Naive thymus-derived CD8-positive, alpha-beta T cell (primary cell): ENCODE measurements around the gene RIMKLB. TPM values are rescaled to one million over a fixed set of nuclear protein-coding genes. Genes with fewer than 3 reads are reported as not detected.

ENCODE experiments used
- ATAC-seq, 2 donors: fragments of 150-1000 bp; cut with Tn5 transposase in 1 of 2; sonication (Bioruptor Pico), chemical (Tn5 transposase) in 1 of 2; 1 replicate in 1 of 2; 2 replicates in 1 of 2; pipeline ENCODE4 v1.10.0; 2021; ENCODE audit warnings: mild to moderate bottlenecking in 2 of 2, moderate library complexity in 2 of 2
- POLR2A ChIA-PET: fragments of 350-600 bp; sonication (Branson Sonifier 250); formaldehyde crosslinking; loops from one replicate; lab custom pipeline; 2021; ENCODE audit warnings: antibody characterized with exemption; lab: Charles Lee
- DNase-seq, 10 donors: peaks; one replicate each; pipeline versions ENCODE4 v3.0.0 to v3.0.0-alpha.2; 2020 to 2022
- H3K27ac Mint-ChIP-seq, 10 donors: one replicate each; pipeline ENCODE4 v1.8.0; 2020 to 2022; ENCODE audit warnings: mild to moderate bottlenecking in 10 of 10, mixed read lengths in 10 of 10, moderate library complexity in 4 of 10, inconsistent platforms in 1 of 10
- H3K27me3 Mint-ChIP-seq, 5 donors: one replicate each; pipeline ENCODE4 v1.8.0; 2021 to 2022; ENCODE audit warnings: mixed read lengths in 5 of 5
- H3K36me3 Mint-ChIP-seq, 3 donors: one replicate each; pipeline ENCODE4 v1.8.0; 2020 to 2022; ENCODE audit warnings: mixed read lengths in 3 of 3, mild to moderate bottlenecking in 2 of 3, inconsistent platforms in 1 of 3
- H3K4me1 Mint-ChIP-seq, 4 donors: one replicate each; pipeline ENCODE4 v1.8.0; 2021 to 2022; ENCODE audit warnings: mixed read lengths in 4 of 4
- H3K4me3 Mint-ChIP-seq, 10 donors: one replicate each; pipeline ENCODE4 v1.8.0; 2020 to 2022; ENCODE audit warnings: mild to moderate bottlenecking in 10 of 10, mixed read lengths in 10 of 10, moderate library complexity in 6 of 10, inconsistent platforms in 1 of 10
- H3K9me3 Mint-ChIP-seq, 9 donors: one replicate each; pipeline ENCODE4 v1.8.0; 2020 to 2022; ENCODE audit warnings: mixed read lengths in 9 of 9, mild to moderate bottlenecking in 3 of 9, inconsistent platforms in 1 of 9, moderate library complexity in 1 of 9
- polyA plus RNA-seq, 3 donors: library from polyadenylated mRNA; unstranded; fragments of 300-500 nt; fragmentation: Illumina TruSeq; gene quantifications; one replicate each; pipeline ENCODE4 v1.2.3, GENCODE V29; 2021
- total RNA-seq, 8 experiments: library from RNA in 2 of 8; stranded (reverse) in 2 of 8; gene quantifications; one replicate each; pipeline ENCODE4 v1.2.3 and lab custom pipeline; 2021 to 2026

The RIMKLB gene
- total and polyA plus RNA-seq, 5 experiments from 2014 or later = 1.9 to 33.1 (median 4.5) TPM

DNA sequence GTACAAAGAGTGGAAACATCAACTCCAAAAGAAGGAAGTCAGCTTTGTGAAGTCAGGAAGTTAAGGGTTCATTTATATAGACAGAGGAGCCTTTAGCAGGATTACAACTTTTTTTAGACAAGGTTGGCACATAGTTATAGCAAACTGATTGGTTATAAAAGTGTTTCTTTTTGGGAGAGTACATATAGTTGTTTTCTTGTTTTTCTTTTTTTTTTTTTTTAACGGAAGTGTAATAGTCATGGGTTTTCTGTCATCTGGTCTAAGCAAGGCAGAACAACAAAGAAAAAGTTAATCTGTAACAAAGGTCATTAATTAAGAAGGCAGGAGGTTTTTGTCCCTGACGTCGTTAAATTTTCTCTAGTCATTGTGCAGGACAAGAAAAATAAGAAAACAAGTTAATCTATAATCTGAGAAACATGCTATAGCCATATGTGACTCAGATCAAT is 22.2 kb upstream of the RIMKLB start:
- no peak overlapping the region for H3K4me3 Mint-ChIP-seq
- DNase-seq (no peak), ATAC-seq (no peak)
- H3K9me3 Mint-ChIP-seq = no peaks in the 10 kb centered on the region
- H3K27ac Mint-ChIP-seq = peak overlapping the region in 7 of 10 donors; percentile 1 to 79 (median 36)
- no peaks in the 10 kb centered on the region for H3K36me3 Mint-ChIP-seq
- POLR2A ChIA-PET = interaction anchor here (0.7 to 0.9 kb wide), 2 partner anchors 43 to 374 kb away, joined by 3 to 4 read pairs; no protein-coding TSS in a partner anchor
- peaks cover 0 to 1% (median 0%) of the 10 kb centered on the region in 5 donors for H3K27me3 Mint-ChIP-seq
- peaks cover 3 to 12% (median 8%) of the 10 kb centered on the region in 4 donors for H3K4me1 Mint-ChIP-seq

DNA sequence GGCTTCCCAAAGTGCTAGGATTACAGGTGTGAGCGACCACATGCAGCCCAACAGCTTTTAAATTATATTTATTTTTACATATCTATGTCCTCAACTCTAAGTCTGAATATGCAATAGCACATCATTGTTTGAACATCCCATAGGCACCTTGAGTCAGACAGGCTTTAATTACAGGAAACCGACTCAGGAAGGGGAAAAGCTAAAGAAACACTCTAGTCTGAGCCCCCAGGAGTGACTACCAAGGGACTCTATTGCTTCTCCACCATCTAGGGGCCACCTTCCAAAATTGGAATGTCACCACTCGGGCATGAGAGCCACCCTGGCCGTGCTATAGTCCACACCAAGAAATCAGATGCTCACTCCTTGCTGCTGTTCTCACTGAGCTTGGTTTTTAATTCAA is 21.1 kb upstream of the RIMKLB start:
- Mint-ChIP-seq H3K4me1 (peaks cover 4 to 12% (median 8%) of the 10 kb centered on the region in 4 donors), H3K27me3 (peaks cover 0 to 1% (median 0%) of the 10 kb centered on the region in 5 donors), H3K36me3 (no peaks in the 10 kb centered on the region), H3K9me3 (no peaks in the 10 kb centered on the region), H3K4me3 (no peak overlapping the region), H3K27ac (no peak overlapping the region)
- no peak for ATAC-seq
- POLR2A ChIA-PET = no interaction called here
- no peak for DNase-seq

- no peaks in the 10 kb centered on the region for H3K36me3 Mint-ChIP-seq
- H3K4me3 Mint-ChIP-seq = no peak overlapping the region
- H3K4me1 Mint-ChIP-seq = peaks cover 9 to 14% (median 11%) of the 10 kb centered on the region in 4 donors
- DNase-seq (no peak), ATAC-seq (no peak)
- peak overlapping the region in 1 of 10 donors; percentile 5 for H3K27ac Mint-ChIP-seq
- POLR2A ChIA-PET = no interaction called here
- H3K27me3 Mint-ChIP-seq = no peaks in the 10 kb centered on the region
- H3K9me3 Mint-ChIP-seq = no peaks in the 10 kb centered on the region
These were observed 20.4 kb upstream of the RIMKLB start for GRCh38 chr12:8677362-8677761.

- Mint-ChIP-seq H3K27ac (no peak overlapping the region), H3K27me3 (no peaks in the 10 kb centered on the region), H3K4me1 (peaks cover 9 to 14% (median 11%) of the 10 kb centered on the region in 4 donors), H3K36me3 (no peaks in the 10 kb centered on the region), H3K9me3 (no peaks in the 10 kb centered on the region), H3K4me3 (no peak overlapping the region)
- ATAC-seq = no peak
- POLR2A ChIA-PET = no interaction called here
- no peak for DNase-seq
These were observed 19.1 kb upstream of the RIMKLB start for GRCh38 chr12:8678661-8679111.

DNA sequence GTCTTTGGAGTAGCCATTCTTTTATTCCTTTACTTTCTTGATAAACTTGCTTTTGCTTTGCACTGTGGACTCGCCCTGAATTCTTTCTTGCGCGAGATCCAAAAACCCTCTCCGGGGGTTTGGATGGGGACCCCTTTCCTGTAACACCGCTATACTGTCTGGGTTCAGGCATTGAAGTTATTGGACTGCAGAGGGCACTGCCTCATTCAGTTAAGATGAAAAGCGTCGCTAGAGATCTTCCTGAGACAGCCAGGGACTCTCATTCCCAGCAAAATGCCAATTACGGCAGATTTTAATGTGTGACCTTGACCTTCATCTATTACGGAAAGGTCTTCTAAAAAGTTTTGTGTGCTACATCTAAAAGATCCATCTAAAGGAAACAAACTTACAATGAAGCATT is 17.3 kb upstream of the RIMKLB start:
- no peak overlapping the region for H3K4me3 Mint-ChIP-seq
- H3K27me3 Mint-ChIP-seq = no peaks in the 10 kb centered on the region
- H3K4me1 Mint-ChIP-seq = peaks cover 5 to 9% (median 7%) of the 10 kb centered on the region in 4 donors
- no peaks in the 10 kb centered on the region for H3K9me3 Mint-ChIP-seq
- DNase-seq = no peak
- H3K27ac Mint-ChIP-seq = no peak overlapping the region
- H3K36me3 Mint-ChIP-seq = no peaks in the 10 kb centered on the region
- no peak for ATAC-seq
- POLR2A ChIA-PET = no interaction called here

- no peak for ATAC-seq
- peaks cover 0 to 7% (median 4%) of the 10 kb centered on the region in 4 donors for H3K4me1 Mint-ChIP-seq
- POLR2A ChIA-PET = no interaction called here
- H3K36me3 Mint-ChIP-seq = no peaks in the 10 kb centered on the region
- no peaks in the 10 kb centered on the region for H3K9me3 Mint-ChIP-seq
- no peak overlapping the region for H3K27ac Mint-ChIP-seq
- no peak for DNase-seq
- H3K27me3 Mint-ChIP-seq = no peaks in the 10 kb centered on the region
- no peak overlapping the region for H3K4me3 Mint-ChIP-seq
These were observed 16.5 kb upstream of the RIMKLB start for GRCh38 chr12:8681129-8681884.

- H3K4me3 Mint-ChIP-seq = no peak overlapping the region
- H3K9me3 Mint-ChIP-seq = no peaks in the 10 kb centered on the region
- DNase-seq (no peak), ATAC-seq (no peak)
- H3K4me1 Mint-ChIP-seq = peaks cover 0 to 7% (median 3%) of the 10 kb centered on the region in 4 donors
- H3K36me3 Mint-ChIP-seq = no peaks in the 10 kb centered on the region
- POLR2A ChIA-PET = no interaction called here
- H3K27me3 Mint-ChIP-seq = no peaks in the 10 kb centered on the region
- H3K27ac Mint-ChIP-seq = peak overlapping the region in 1 of 10 donors; percentile 6
These were observed 12.7 kb upstream of the RIMKLB start for GRCh38 chr12:8685051-8685450.

- H3K27me3 Mint-ChIP-seq = no peaks in the 10 kb centered on the region
- no peaks in the 10 kb centered on the region for H3K36me3 Mint-ChIP-seq
- POLR2A ChIA-PET = interaction anchor here (0.9 kb wide), 1 partner anchor 10 kb away, joined by 4 read pairs; the partner anchor contains the start of gene RIMKLB
- no peaks in the 10 kb centered on the region for H3K9me3 Mint-ChIP-seq
- H3K27ac Mint-ChIP-seq = no peak overlapping the region
- H3K4me3 Mint-ChIP-seq = no peak overlapping the region
- DNase-seq (peak in 3 of 10 donors; percentile 7 to 20 (median 11)), ATAC-seq (peak; percentile 47)
- peaks cover 4 to 11% (median 10%) of the 10 kb centered on the region in 4 donors for H3K4me1 Mint-ChIP-seq
These were observed 9.8 kb upstream of the RIMKLB start for GRCh38 chr12:8687846-8688601.

GRCh38 chr12:8689681-8690080 is 8.1 kb upstream of the RIMKLB start:
- H3K27me3 Mint-ChIP-seq = no peaks in the 10 kb centered on the region
- peaks cover 4 to 13% (median 13%) of the 10 kb centered on the region in 4 donors for H3K4me1 Mint-ChIP-seq
- H3K27ac Mint-ChIP-seq = no peak overlapping the region
- no peaks in the 10 kb centered on the region for H3K9me3 Mint-ChIP-seq
- ATAC-seq = no peak
- POLR2A ChIA-PET = no interaction called here
- H3K4me3 Mint-ChIP-seq = no peak overlapping the region
- no peaks in the 10 kb centered on the region for H3K36me3 Mint-ChIP-seq
- no peak for DNase-seq

GRCh38 chr12:8692573-8692972 is 5.2 kb upstream of the RIMKLB start:
- Mint-ChIP-seq H3K36me3 (no peaks in the 10 kb centered on the region), H3K27me3 (no peaks in the 10 kb centered on the region), H3K4me3 (peak overlapping the region in 1 of 10 donors; percentile 15), H3K27ac (peak overlapping the region in 8 of 10 donors; percentile 2 to 87 (median 48)), H3K9me3 (no peaks in the 10 kb centered on the region), H3K4me1 (peaks cover 10 to 24% (median 23%) of the 10 kb centered on the region in 4 donors)
- ATAC-seq = no peak
- peak in 2 of 10 donors; percentile 13 to 14 for DNase-seq
- POLR2A ChIA-PET = no interaction called here

- Mint-ChIP-seq H3K27me3 (no peaks in the 10 kb centered on the region), H3K27ac (no peak overlapping the region), H3K4me1 (peaks cover 18 to 40% (median 34%) of the 10 kb centered on the region in 4 donors), H3K4me3 (no peak overlapping the region), H3K36me3 (no peaks in the 10 kb centered on the region), H3K9me3 (peaks cover 0 to 2% (median 0%) of the 10 kb centered on the region in 9 donors)
- POLR2A ChIA-PET = interaction anchor here (0.7 kb wide), 2 partner anchors 324 to 342 kb away, joined by 6 to 7 read pairs; no protein-coding TSS in a partner anchor
- ATAC-seq = no peak
- no peak for DNase-seq
These were observed 2.7 kb upstream of the RIMKLB start for GRCh38 chr12:8695116-8695515.

- POLR2A ChIA-PET = interaction anchor here (1.3 kb wide), 1 partner anchor 253 kb away, joined by 3 read pairs; the partner anchor contains the start of gene M6PR
- H3K27me3 Mint-ChIP-seq = no peaks in the 10 kb centered on the region
- ATAC-seq (no peak), DNase-seq (peak in 1 of 10 donors; percentile 5)
- H3K36me3 Mint-ChIP-seq = no peaks in the 10 kb centered on the region
- H3K4me3 Mint-ChIP-seq = peak overlapping the region; percentile 87 to 96 (median 92)
- peaks cover 0 to 2% (median 0%) of the 10 kb centered on the region in 9 donors for H3K9me3 Mint-ChIP-seq
- H3K27ac Mint-ChIP-seq = peak overlapping the region; percentile 72 to 97 (median 92)
- peaks cover 21 to 48% (median 41%) of the 10 kb centered on the region in 4 donors for H3K4me1 Mint-ChIP-seq
These were observed 1.2 kb upstream of the RIMKLB start for GRCh38 chr12:8696442-8697090.
